Neural cell (in vitro differentiated cells): ENCODE measurements around the gene PNLIPRP2. TPM values are rescaled to one million over a fixed set of nuclear protein-coding genes. Genes with fewer than 3 reads are reported as not detected.

Experiments used
- H2AFZ ChIP-seq: fragments of 200-600, 300-800 bp; sonication (generic), shearing (Covaris generic); 2 replicates; pipeline ENCODE4 v1.6.0; 2014; ENCODE audit warnings: low read depth, mild to moderate bottlenecking, antibody characterized with exemption, low read length, moderate library complexity
- H3F3A ChIP-seq: fragments of 200-600 bp; shearing (Covaris generic); 2 replicates; pipeline ENCODE4 v1.6.1; 2016; ENCODE audit warnings: mild to moderate bottlenecking, moderate library complexity, mixed read lengths, antibody characterized with exemption, low read length; ENCODE audit not compliant: insufficient read depth, poor library complexity, severe bottlenecking
- H3K27ac ChIP-seq: fragments of 200-600, 300-800 bp; sonication (generic), shearing (Covaris generic); 2 replicates; pipeline ENCODE4 v1.5.1; 2014; ENCODE audit warnings: mild to moderate bottlenecking, low read length, moderate library complexity
- H3K27me3 ChIP-seq: fragments of 300-800, 200-600 bp; sonication (generic), shearing (Covaris generic); 2 replicates; pipeline ENCODE4 v1.6.0; 2014; ENCODE audit warnings: mild to moderate bottlenecking, low read depth, low read length, moderate library complexity; ENCODE audit not compliant: insufficient read depth
- H3K36me3 ChIP-seq: fragments of 300-800, 200-600 bp; sonication (generic), shearing (Covaris generic); 2 replicates; pipeline ENCODE4 v1.5.1; 2014; ENCODE audit warnings: mild to moderate bottlenecking, antibody characterized with exemption, low read length, moderate library complexity; ENCODE audit not compliant: insufficient read depth
- H3K4me2 ChIP-seq: fragments of 300-800, 200-600 bp; sonication (generic), shearing (Covaris generic); 2 replicates; pipeline ENCODE4 v1.6.0; 2014; ENCODE audit warnings: mild to moderate bottlenecking, low read length
- H3K4me3 ChIP-seq: fragments of 300-800, 200-600 bp; sonication (generic), shearing (Covaris generic); 2 replicates; pipeline ENCODE4 v1.5.1; 2014; ENCODE audit warnings: mild to moderate bottlenecking, low read length, moderate library complexity
- H3K79me2 ChIP-seq: fragments of 200-600 bp; shearing (Covaris generic); replicated peaks from 2 replicates; pipeline ENCODE4 v1.6.0; 2014; ENCODE audit warnings: mild to moderate bottlenecking, low read length, moderate library complexity; ENCODE audit not compliant: insufficient read depth
- H3K9ac ChIP-seq: fragments of 300-800, 200-600 bp; sonication (generic), shearing (Covaris generic); 2 replicates; pipeline ENCODE4 v1.6.1; 2016; ENCODE audit warnings: mild to moderate bottlenecking, low read length, mixed read lengths
- H3K9me2 ChIP-seq: fragments of 200-600 bp; shearing (Covaris generic); 2 replicates; pipeline ENCODE4 v1.6.1; 2016; ENCODE audit warnings: mild to moderate bottlenecking, low read length, mixed read lengths; ENCODE audit not compliant: insufficient read depth
- H3K9me3 ChIP-seq: fragments of 200-600, 300-800 bp; sonication (generic), shearing (Covaris generic); 2 replicates; pipeline ENCODE4 v1.6.1; 2016; ENCODE audit warnings: mild to moderate bottlenecking, mixed run types, low read length, moderate library complexity, mixed read lengths
- H4K20me1 ChIP-seq: fragments of 200-600 bp; shearing (Covaris generic); 2 replicates; pipeline ENCODE4 v1.6.1; 2016; ENCODE audit warnings: mild to moderate bottlenecking, mixed run types; ENCODE audit not compliant: insufficient read depth
- EP300 ChIP-seq: fragments of 450-650 bp; conservative IDR thresholded peaks from 2 replicates; pipeline ENCODE4 v1.6.1; 2014; ENCODE audit warnings: antibody characterized with exemption, mild to moderate bottlenecking, moderate library complexity; ENCODE audit not compliant: poor library complexity, severe bottlenecking
- EZH2 ChIP-seq: fragments of 200-600, 300-800 bp; shearing (Covaris generic), sonication (generic); IDR thresholded peaks from 2 replicates; pipeline ENCODE4 v1.6.1; 2014; ENCODE audit warnings: antibody characterized with exemption, low read length, borderline replicate concordance, mild to moderate bottlenecking; ENCODE audit not compliant: insufficient read depth, poor library complexity, severe bottlenecking
- MXI1 ChIP-seq: fragments of 450-650 bp; conservative IDR thresholded peaks from 2 replicates; pipeline ENCODE4 v1.6.1; 2014; ENCODE audit warnings: antibody characterized with exemption, mild to moderate bottlenecking; ENCODE audit not compliant: poor library complexity, severe bottlenecking
- POLR2AphosphoS5 ChIP-seq: IDR thresholded peaks from 2 replicates; pipeline ENCODE4 v1.6.1; 2012
- RAD21 ChIP-seq: fragments of 450-650 bp; conservative IDR thresholded peaks from 2 replicates; pipeline ENCODE4 v1.6.1; 2014; ENCODE audit warnings: antibody characterized with exemption, mild to moderate bottlenecking, moderate library complexity
- SMC3 ChIP-seq: fragments of 450-650 bp; conservative IDR thresholded peaks from 2 replicates; pipeline ENCODE4 v1.6.1; 2014; ENCODE audit warnings: antibody characterized with exemption, mild to moderate bottlenecking, moderate library complexity; ENCODE audit not compliant: poor library complexity
- TAF1 ChIP-seq: IDR thresholded peaks from 2 replicates; pipeline ENCODE4 v1.6.1; 2012; ENCODE audit warnings: low read depth
- polyA plus RNA-seq: library from polyadenylated mRNA; depleted of rRNA; stranded (reverse); fragments of >200 nt; gene quantifications from 2 replicates; pipeline ENCODE4 v1.2.3, GENCODE V29; 2014
- TF ChIP-seq, protein P1 (sequence below): IDR thresholded peaks from 2 replicates; pipeline ENCODE4 v1.6.1; 2012; ENCODE audit warnings: borderline replicate concordance
- TF ChIP-seq, protein P2 (sequence below): fragments of 450-650 bp; IDR thresholded peaks from 2 replicates; pipeline ENCODE4 v1.5.1; 2014; ENCODE audit warnings: antibody characterized with exemption, mild to moderate bottlenecking, moderate library complexity; ENCODE audit not compliant: poor library complexity, severe bottlenecking

The PNLIPRP2 gene
- polyA plus RNA-seq, 1 donor from 2014 or later = not detected

DNA sequence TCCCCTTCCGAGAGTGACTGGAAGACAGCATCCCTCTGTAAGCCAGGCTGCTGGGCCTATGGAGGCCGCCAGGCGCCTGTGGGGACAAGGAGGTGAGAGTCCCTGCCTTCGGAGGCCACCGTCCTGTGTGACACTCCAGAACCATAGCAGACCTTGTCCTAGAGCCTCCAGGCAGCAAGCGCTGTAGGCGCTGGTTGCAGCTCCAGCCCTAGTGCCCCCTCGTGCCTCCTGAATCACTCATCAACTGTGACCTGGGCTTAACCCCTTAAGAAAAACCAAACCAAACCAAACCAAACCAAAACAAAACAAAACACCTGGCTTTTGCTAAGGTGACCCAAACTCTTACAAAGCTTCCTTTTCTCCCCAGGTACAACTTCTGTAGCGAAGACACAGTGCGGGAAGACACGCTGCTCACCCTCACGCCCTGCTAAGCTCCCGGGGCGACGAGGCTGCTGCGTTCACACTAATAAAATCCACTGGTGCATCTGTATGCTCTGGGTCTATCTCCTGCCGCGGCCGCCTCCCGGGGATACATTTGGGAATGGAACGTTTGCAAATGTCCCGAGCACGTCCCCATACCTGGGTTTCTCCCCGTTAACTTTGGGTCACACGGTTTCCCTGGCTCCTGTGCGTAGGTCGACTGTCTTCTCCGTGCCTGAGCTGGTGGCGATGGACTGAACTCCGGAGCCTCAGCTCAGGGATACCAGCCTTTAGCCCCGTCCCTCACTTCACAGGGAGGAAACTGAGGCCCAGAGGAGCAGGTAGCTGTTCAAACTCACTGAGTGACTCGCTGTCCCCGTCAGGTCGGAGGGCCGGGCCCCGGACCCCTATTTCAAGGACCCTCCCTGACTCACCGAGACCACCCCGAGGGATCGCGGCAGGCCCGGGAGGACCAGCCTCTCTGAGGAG, 11.8 kb upstream of the PNLIPRP2 start:
- no peak overlapping the region for H3K9ac ChIP-seq
- no peaks in the 10 kb centered on the region for H3K9me3 ChIP-seq
- no peaks in the 10 kb centered on the region for H3K9me2 ChIP-seq
- H3K27ac ChIP-seq = no peak overlapping the region
- H3K27me3 ChIP-seq = peaks cover 4% of the 10 kb centered on the region
- H2AFZ ChIP-seq = no peak overlapping the region
- H3K4me2 ChIP-seq = no peak overlapping the region
- no peaks in the 10 kb centered on the region for H3K79me2 ChIP-seq
- no peaks in the 10 kb centered on the region for H3F3A ChIP-seq
- H3K4me3 ChIP-seq = no peak overlapping the region
- no peaks in the 10 kb centered on the region for H3K36me3 ChIP-seq
- TF ChIP-seq EP300 = no peak
- no peak for TF ChIP-seq EZH2
- TF ChIP-seq RAD21 = no peak
- no peak for TF ChIP-seq MXI1
- TF ChIP-seq POLR2AphosphoS5 = no peak
- TF ChIP-seq, protein P1, sequence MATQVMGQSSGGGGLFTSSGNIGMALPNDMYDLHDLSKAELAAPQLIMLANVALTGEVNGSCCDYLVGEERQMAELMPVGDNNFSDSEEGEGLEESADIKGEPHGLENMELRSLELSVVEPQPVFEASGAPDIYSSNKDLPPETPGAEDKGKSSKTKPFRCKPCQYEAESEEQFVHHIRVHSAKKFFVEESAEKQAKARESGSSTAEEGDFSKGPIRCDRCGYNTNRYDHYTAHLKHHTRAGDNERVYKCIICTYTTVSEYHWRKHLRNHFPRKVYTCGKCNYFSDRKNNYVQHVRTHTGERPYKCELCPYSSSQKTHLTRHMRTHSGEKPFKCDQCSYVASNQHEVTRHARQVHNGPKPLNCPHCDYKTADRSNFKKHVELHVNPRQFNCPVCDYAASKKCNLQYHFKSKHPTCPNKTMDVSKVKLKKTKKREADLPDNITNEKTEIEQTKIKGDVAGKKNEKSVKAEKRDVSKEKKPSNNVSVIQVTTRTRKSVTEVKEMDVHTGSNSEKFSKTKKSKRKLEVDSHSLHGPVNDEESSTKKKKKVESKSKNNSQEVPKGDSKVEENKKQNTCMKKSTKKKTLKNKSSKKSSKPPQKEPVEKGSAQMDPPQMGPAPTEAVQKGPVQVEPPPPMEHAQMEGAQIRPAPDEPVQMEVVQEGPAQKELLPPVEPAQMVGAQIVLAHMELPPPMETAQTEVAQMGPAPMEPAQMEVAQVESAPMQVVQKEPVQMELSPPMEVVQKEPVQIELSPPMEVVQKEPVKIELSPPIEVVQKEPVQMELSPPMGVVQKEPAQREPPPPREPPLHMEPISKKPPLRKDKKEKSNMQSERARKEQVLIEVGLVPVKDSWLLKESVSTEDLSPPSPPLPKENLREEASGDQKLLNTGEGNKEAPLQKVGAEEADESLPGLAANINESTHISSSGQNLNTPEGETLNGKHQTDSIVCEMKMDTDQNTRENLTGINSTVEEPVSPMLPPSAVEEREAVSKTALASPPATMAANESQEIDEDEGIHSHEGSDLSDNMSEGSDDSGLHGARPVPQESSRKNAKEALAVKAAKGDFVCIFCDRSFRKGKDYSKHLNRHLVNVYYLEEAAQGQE = no peak
- TF ChIP-seq TAF1 = no peak
- no peak for TF ChIP-seq SMC3
- TF ChIP-seq, protein P2, sequence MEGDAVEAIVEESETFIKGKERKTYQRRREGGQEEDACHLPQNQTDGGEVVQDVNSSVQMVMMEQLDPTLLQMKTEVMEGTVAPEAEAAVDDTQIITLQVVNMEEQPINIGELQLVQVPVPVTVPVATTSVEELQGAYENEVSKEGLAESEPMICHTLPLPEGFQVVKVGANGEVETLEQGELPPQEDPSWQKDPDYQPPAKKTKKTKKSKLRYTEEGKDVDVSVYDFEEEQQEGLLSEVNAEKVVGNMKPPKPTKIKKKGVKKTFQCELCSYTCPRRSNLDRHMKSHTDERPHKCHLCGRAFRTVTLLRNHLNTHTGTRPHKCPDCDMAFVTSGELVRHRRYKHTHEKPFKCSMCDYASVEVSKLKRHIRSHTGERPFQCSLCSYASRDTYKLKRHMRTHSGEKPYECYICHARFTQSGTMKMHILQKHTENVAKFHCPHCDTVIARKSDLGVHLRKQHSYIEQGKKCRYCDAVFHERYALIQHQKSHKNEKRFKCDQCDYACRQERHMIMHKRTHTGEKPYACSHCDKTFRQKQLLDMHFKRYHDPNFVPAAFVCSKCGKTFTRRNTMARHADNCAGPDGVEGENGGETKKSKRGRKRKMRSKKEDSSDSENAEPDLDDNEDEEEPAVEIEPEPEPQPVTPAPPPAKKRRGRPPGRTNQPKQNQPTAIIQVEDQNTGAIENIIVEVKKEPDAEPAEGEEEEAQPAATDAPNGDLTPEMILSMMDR = no peak
- H4K20me1 ChIP-seq = no peaks in the 10 kb centered on the region

DNA sequence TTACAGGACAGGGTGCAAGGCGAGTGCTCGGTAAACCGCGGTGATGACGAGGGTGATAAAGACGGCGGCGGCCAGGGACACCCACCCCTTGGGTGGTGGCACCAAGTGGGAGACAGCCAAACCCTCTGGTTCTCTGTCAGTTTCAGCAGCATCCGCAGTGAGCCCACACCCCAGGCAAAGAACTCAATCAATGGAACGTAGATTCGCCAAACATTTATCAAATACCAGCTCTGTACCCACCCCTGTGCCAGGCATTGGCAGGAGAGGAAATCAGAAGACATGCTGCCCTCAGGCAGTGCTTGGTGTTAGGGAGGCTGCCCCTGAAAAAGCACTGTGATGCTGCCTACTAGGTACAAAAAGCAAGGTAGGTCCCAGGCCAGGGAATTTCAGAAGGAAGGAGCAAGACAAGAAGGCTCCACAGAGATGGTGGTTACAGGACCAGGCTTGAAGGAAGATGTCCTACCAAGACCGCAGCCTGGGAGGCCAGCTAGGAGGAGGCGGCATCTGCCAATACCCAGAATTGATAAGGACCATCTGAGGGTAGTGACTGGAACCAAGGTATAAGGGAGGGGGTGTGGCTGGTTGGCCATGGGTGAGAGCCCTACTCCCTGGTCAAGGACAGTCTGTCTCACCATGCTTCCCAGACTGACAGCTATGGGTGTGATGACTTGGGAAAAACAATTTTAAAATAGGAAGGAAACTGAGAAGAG, 10.2 kb upstream of the PNLIPRP2 start:
- Histone ChIP-seq H3K79me2 (no peaks in the 10 kb centered on the region), H3K27ac (no peak overlapping the region), H3K9me2 (no peaks in the 10 kb centered on the region), H3K27me3 (peaks cover 4% of the 10 kb centered on the region), H3K4me3 (no peak overlapping the region), H2AFZ (no peak overlapping the region), H3F3A (no peaks in the 10 kb centered on the region), H3K9ac (no peak overlapping the region), H4K20me1 (no peaks in the 10 kb centered on the region), H3K9me3 (no peaks in the 10 kb centered on the region), H3K36me3 (no peaks in the 10 kb centered on the region), H3K4me2 (no peak overlapping the region)
- no peak for TF ChIP-seq EP300
